Measurements from ENCODE around the gene KRTAP5-6.
"Not testable (repeated sequence)": the region's sequence is repeated elsewhere in the genome, so short reads cannot be mapped to it uniquely, and the experiment has no call there.

The KRTAP5-6 gene

DNA sequence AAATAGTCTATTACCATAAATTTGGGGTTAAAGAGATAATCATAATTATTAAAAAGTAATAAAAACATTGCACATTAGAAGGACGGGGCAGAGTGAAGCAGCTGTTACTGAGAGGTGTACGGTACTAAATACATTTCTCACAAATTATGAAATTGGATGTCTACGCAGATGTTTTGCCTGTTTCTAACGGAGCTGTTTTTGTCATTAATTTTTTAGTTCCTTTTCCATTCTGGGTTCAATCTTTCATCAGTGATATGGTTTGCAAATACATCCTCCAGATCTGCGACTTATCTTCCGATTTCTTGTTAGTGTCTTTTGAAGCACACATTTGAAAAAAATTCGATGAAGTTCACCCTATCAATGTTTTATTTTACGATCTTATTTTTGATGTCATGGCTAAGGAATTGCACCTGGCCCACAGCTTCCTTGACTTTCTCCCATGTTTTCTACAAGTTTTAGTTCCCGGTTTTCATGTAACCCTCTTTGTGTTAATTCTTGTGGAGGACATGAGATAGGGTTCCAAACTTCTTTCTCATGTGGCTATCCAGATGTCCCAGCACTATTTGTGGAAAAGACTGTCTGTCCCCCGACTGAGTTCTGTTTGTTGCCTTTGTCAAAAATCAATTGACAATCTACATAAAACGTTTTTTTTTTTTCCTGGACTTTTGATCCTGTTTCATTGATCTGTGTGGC, 21.3 kb upstream of the KRTAP5-6 start:
- H3K4me3 ChIP-seq (ENCODE audit: low read depth, low read length), result no peak overlapping the region
- no peak for DNase-seq (ENCODE audit: low read depth)
- TF ChIP-seq, protein P1, sequence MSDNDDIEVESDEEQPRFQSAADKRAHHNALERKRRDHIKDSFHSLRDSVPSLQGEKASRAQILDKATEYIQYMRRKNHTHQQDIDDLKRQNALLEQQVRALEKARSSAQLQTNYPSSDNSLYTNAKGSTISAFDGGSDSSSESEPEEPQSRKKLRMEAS (IDR thresholded peaks at IDR 0.05; ENCODE audit: low read depth, low read length), result no peak
- TF ChIP-seq POLR2A (IDR thresholded peaks at IDR 0.05; ENCODE audit: extremely low read depth, insufficient read length) (no peak), MYC (IDR thresholded peaks at IDR 0.05; ENCODE audit: low read depth, low read length) (no peak)
- TF ChIP-seq, protein P2, sequence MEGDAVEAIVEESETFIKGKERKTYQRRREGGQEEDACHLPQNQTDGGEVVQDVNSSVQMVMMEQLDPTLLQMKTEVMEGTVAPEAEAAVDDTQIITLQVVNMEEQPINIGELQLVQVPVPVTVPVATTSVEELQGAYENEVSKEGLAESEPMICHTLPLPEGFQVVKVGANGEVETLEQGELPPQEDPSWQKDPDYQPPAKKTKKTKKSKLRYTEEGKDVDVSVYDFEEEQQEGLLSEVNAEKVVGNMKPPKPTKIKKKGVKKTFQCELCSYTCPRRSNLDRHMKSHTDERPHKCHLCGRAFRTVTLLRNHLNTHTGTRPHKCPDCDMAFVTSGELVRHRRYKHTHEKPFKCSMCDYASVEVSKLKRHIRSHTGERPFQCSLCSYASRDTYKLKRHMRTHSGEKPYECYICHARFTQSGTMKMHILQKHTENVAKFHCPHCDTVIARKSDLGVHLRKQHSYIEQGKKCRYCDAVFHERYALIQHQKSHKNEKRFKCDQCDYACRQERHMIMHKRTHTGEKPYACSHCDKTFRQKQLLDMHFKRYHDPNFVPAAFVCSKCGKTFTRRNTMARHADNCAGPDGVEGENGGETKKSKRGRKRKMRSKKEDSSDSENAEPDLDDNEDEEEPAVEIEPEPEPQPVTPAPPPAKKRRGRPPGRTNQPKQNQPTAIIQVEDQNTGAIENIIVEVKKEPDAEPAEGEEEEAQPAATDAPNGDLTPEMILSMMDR (IDR thresholded peaks at IDR 0.05; ENCODE audit: low read depth, low read length), result no peak

DNA sequence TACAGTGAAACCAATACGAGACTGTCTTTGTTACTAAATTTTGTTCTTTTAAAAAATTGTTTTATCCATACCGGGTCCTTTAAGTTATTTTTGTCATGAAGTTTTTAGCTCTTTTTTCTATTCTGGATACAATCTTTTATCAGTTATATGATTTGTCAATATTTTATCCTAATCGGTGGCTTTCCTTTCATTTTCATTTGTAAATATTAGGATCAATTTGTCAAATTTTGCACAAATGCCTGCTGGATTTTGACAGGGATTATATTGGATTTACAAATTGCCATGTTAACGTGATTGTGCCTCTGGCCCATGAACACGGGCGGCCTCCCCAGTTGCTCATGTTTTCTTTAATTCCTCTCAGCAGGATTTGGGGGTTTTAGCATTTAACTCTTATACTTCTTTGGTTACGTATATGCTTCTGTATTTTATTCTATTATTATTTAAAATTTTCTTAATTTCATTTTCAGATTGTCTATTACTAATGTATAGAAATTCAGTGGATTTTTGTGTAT, 20.7 kb upstream of the KRTAP5-6 start:
- H3K4me3 ChIP-seq (ENCODE audit: low read depth, low read length), result no peak overlapping the region
- DNase-seq (ENCODE audit: low read depth), result no peak
- TF ChIP-seq POLR2A (IDR thresholded peaks at IDR 0.05; ENCODE audit: extremely low read depth, insufficient read length), result no peak
- TF ChIP-seq, protein P1 (IDR thresholded peaks at IDR 0.05; ENCODE audit: low read depth, low read length), result no peak
- TF ChIP-seq MYC (IDR thresholded peaks at IDR 0.05; ENCODE audit: low read depth, low read length), result no peak
- TF ChIP-seq, protein P2 (IDR thresholded peaks at IDR 0.05; ENCODE audit: low read depth, low read length), result no peak

DNA sequence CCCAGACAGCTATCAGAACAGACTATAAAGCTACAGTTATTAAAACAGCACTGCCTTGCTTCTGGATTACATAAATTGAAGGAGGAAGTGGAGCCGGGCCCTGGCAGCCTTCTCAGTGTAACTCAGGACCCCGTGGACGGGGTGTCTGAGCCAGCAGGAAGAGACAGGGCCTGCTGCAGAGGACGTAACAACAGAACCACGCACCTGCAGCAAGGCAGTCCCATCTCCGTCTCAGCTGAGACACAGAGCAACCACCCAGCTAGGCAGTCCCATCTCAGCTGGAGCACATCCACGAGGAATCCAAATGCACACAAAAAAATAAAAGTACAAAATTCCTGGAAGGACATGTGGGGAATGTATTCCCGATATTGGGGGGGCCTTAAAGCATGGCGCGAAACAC, 17.1 kb upstream of the KRTAP5-6 start:
- DNase-seq (ENCODE audit: low read depth), result no peak
- TF ChIP-seq, protein P2 (IDR thresholded peaks at IDR 0.05; ENCODE audit: low read depth, low read length), result no peak
- TF ChIP-seq POLR2A (IDR thresholded peaks at IDR 0.05; ENCODE audit: extremely low read depth, insufficient read length), result no peak
- TF ChIP-seq, protein P1 (IDR thresholded peaks at IDR 0.05; ENCODE audit: low read depth, low read length), result no peak
- no peak for TF ChIP-seq MYC (IDR thresholded peaks at IDR 0.05; ENCODE audit: low read depth, low read length)
- no peak overlapping the region for H3K4me3 ChIP-seq (ENCODE audit: low read depth, low read length)

DNA sequence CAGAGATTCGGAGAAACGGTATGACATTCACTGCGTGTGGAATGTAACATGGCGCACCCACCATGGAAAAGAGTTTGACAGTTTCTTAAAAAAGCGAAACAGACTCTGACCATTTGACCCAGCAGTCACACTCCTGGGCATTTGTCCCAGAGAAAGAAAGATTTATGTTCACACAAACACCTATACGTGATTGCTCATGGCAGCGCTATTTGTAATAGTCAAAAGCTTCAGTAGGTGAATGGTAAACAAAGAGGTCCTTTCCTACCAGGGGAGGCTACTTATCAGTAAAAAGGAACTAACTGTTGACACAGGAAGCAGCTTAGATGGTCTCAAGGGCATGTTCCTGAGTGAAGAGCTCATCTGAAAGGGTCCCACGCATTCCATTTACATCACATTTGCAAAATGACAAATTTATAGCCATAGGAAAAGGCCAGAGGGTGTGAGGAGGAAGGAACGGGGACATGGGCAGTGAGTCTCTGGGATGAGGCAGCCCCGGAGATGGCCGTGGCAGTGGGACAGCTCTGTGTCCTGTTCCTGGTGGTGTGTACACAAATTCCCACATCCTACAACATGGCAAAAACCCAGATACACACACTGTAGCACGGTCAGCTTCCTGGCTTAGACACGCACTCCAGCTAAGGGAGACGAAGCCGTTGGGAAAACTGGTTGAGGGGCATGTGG, 14.6 kb upstream of the KRTAP5-6 start:
- DNase-seq (ENCODE audit: low read depth), result no peak
- TF ChIP-seq, protein P2 (IDR thresholded peaks at IDR 0.05; ENCODE audit: low read depth, low read length), result no peak
- no peak for TF ChIP-seq POLR2A (IDR thresholded peaks at IDR 0.05; ENCODE audit: extremely low read depth, insufficient read length)
- TF ChIP-seq MYC (IDR thresholded peaks at IDR 0.05; ENCODE audit: low read depth, low read length), result no peak
- TF ChIP-seq, protein P1 (IDR thresholded peaks at IDR 0.05; ENCODE audit: low read depth, low read length), result no peak

DNA sequence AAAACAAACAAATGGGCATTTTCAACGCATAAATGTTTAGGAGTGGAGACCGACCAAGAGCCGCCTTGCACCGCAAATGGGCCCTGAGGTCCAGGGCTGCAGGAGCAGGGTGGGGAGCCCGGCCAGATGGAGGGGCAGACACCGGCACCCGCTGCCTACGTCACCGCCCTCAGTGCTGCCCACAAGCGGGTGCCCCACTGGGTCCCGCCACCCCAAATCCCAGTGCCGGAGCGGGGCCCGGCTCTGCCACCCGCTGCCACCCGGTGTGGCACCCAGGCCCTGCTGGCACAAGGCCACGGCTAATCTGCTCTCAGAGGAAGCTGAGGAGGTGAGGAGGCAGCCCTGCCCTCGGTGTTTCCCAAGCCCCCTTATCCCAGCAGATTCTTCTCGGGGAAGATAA, 13.8 kb upstream of the KRTAP5-6 start:
- not testable (repeated sequence) for DNase-seq (ENCODE audit: low read depth); H3K4me3 ChIP-seq (ENCODE audit: low read depth, low read length)

More for the DNA sequence above, 14.6 kb upstream of the KRTAP5-6 start:
- no peak overlapping the region for H3K4me3 ChIP-seq (ENCODE audit: low read depth, low read length)

DNA sequence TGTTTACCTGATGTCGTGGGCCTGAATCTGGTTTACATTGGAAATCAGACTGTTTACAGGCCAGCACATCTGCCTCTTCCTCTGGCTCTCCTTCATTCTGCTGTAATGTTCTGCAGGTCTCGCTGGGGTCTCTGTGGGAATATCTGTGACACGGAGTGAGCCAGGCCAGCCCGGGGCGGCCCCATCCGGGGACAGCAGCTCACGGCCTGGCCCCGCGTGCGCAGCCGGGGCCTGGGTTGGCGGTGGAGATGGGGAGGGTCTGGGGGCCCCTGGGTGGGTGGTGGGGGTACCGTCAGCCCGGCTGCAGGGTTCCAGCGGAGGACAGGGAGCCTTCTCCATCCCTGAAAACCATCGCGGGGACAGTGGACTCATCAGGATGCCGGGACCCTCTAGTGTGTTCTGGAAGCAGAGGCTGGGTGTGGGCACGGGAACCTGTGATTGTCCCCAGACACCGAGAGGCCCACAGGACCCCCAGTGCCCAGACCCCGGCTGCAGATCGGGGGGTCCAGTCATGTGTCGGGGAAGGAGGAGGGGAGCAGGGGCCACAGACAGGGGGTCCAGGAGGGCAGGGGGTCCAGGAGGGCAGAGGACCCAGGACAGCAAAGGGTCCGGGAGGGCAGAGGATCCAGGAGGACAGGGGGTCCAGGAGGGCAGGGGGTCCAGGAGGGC, 13.0 kb upstream of the KRTAP5-6 start:
- DNase-seq (ENCODE audit: low read depth); H3K4me3 ChIP-seq (ENCODE audit: low read depth, low read length): not testable (repeated sequence)

DNA sequence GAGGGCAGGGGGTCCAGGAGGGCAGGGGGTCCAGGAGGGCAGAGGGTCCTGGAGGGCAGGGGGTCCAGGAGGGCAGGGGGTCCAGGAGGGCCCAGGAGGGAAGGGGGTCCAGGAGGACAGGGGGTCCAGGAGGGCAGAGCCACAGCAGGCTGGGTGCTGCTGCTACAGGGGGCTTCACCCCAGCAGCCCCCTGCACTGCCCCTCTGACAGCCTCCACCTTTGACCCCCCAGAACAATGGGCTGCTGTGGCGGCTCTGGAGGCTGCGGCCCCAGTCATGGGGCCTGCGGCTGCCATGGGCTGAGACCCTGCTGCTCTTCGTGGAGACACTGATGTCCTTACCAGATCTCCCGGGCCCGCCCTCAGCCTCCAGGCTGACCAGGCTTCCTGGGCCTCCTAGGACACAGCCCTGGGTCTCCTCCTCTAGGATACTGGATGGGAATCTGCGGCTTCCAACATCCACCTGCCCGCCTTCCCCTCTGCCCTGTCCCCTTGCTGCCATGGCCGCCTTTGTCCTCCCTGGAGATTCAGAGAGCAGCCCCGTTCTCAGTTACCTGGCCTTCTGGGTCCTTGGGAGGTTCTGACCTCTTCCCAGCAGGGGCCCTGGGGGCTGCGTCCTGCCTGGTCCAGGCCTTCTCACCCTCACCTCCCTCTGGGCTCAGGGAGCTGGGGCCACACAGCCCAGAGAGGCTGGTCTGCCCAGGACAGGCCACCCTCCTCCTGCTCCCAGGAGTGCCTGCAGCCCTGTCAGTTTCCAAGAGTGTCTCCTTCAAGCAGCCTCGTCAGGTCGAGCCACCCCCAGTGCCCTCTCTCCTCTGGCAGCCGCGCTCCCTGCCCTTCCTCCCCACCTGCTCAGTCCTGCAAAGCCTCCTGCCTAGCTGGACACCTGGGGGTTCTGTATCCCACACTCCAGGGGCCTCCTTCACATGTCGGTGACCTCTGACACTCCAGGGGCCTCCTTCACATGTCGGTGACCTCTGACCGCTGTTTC, 11.8 kb upstream of the KRTAP5-6 start:
- not testable (repeated sequence) for H3K4me3 ChIP-seq (ENCODE audit: low read depth, low read length); DNase-seq (ENCODE audit: low read depth)

DNA sequence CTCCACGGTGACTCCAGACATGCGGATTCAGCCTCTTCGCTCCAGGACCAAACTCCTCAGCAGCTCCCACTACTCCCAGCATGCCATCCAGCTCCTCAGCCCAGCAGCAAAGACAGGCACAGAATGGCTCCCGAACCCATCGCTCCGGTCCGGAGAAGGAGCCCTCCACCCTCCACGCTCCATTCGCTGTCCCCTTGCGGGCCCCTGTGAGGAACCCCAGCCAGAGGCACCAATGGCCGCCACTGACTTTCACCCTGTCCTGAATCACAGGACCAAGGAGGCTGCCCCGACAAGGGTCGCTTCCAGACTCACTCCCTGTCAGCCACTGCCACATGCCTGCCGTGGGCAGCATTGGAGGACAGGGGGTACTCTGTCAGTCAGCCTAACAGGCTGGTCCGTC, 10.8 kb upstream of the KRTAP5-6 start:
- not testable (repeated sequence) for DNase-seq (ENCODE audit: low read depth)

DNA sequence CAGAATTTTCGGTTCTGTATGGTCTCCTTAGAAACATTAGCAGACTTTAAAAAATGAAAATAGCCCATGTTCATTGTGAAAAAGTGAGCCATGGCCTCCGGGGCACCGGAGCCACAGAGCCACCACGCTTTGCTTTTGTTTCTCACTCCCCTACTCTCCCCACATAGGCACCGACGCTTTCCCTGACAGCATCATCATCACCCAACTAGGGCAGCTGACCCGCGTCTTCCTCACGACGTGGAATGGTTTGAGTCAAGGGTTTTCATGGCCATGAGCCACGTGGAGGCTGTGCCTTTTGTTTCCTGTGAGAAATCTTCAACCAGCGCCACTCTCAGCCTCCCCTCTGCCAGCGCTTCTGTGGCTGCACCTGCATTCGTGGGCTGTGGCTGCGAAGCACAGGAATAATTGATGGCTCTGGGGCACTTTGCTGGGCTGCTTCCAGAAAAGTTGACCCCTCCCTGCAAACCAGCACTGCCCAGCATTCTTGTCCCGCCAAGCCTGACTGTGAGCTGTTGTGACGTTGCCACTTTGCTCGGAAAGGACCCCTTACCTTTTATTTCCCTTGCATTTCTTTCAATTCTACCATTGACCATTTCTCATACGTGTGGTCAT, 8.6 kb upstream of the KRTAP5-6 start:
- H3K4me3 ChIP-seq (ENCODE audit: low read depth, low read length); DNase-seq (ENCODE audit: low read depth): not testable (repeated sequence)

More for the DNA sequence above, 10.8 kb upstream of the KRTAP5-6 start:
- H3K4me3 ChIP-seq (ENCODE audit: low read depth, low read length), result not testable (repeated sequence)
